ENCODE data around the gene METTL24.

METTL24 gene

DNA sequence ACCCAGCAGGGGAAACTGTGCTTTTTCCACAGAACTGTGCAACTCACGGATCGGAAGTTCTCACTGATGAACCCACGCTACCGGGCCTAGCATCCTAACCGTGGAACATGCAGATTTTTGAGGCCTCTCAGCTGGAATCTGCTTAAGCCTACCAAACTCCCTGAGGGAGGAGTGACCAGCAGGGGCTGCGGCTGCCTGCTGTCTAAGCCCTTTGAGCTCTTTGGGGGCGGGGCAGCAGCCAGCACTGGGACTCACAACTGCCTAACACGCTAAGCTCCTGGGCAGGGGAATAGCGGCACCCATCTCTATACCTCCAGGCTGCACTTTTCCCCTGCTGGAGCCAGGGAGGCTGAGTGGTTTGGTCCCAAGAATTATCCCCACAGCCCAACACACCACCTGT lies 20.4 kb upstream of the METTL24 start:
- Histone ChIP-seq H3K79me2 (ENCODE audit: insufficient read depth, low read length) (no peaks in the 10 kb centered on the region), H3K36me3 (ENCODE audit: insufficient read depth, low read length) (no peaks in the 10 kb centered on the region)

DNA sequence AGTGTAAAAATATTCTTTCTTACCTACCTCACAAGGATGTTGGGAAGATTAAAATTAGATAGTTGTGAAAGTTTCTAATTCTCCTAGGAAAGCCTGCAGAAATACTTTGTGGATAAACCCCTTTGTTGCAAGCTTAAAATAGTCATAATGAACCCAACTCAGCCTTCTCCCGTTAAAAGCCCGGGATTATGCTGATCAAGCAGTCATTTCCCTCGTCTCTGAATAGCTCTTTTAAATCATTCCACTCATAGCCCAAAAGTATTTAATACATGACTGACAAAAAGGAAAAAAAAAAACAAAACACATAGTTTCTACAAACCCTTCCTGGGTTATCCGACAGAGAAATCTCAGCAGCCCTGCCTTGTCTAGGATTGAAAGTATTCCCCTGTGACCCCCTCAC lies 10.9 kb upstream of the METTL24 start:
- Histone ChIP-seq H3K4me2 (ENCODE audit: low read length) (no peak overlapping the region), H4K20me1 (ENCODE audit: insufficient read depth, low read length) (no peaks in the 10 kb centered on the region)

More for the DNA sequence above, 20.4 kb upstream of the METTL24 start:
- no peak overlapping the region for H3K4me2 ChIP-seq (ENCODE audit: low read length)
- H3K4me3 ChIP-seq (ENCODE audit: low read depth, low read length, poor library complexity, severe bottlenecking): no peak overlapping the region
- no peaks in the 10 kb centered on the region for H3K9me3 ChIP-seq (ENCODE audit: low read length)
- TF ChIP-seq EZH2 (IDR thresholded peaks at IDR 0.05; ENCODE audit: borderline replicate concordance, low read length): no peak
- TF ChIP-seq, protein P1, sequence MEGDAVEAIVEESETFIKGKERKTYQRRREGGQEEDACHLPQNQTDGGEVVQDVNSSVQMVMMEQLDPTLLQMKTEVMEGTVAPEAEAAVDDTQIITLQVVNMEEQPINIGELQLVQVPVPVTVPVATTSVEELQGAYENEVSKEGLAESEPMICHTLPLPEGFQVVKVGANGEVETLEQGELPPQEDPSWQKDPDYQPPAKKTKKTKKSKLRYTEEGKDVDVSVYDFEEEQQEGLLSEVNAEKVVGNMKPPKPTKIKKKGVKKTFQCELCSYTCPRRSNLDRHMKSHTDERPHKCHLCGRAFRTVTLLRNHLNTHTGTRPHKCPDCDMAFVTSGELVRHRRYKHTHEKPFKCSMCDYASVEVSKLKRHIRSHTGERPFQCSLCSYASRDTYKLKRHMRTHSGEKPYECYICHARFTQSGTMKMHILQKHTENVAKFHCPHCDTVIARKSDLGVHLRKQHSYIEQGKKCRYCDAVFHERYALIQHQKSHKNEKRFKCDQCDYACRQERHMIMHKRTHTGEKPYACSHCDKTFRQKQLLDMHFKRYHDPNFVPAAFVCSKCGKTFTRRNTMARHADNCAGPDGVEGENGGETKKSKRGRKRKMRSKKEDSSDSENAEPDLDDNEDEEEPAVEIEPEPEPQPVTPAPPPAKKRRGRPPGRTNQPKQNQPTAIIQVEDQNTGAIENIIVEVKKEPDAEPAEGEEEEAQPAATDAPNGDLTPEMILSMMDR (IDR thresholded peaks at IDR 0.05; ENCODE audit: low read length): no peak
- no peaks in the 10 kb centered on the region for H4K20me1 ChIP-seq (ENCODE audit: insufficient read depth, low read length)
- no peaks in the 10 kb centered on the region for H3K4me1 ChIP-seq (ENCODE audit: insufficient read depth, low read length, severe bottlenecking)
- no peak overlapping the region for H3K27ac ChIP-seq (ENCODE audit: low read depth, low read length, poor library complexity, severe bottlenecking)
- H2AFZ ChIP-seq (ENCODE audit: low read length): no peak overlapping the region
- H3K9ac ChIP-seq (ENCODE audit: low read length): no peak overlapping the region
- no peaks in the 10 kb centered on the region for H3F3A ChIP-seq (ENCODE audit: insufficient read depth, low read length)
- H3K9me2 ChIP-seq (ENCODE audit: low read depth, low read length): no peaks in the 10 kb centered on the region
- no peaks in the 10 kb centered on the region for H3K27me3 ChIP-seq (ENCODE audit: insufficient read depth, low read length)

DNA sequence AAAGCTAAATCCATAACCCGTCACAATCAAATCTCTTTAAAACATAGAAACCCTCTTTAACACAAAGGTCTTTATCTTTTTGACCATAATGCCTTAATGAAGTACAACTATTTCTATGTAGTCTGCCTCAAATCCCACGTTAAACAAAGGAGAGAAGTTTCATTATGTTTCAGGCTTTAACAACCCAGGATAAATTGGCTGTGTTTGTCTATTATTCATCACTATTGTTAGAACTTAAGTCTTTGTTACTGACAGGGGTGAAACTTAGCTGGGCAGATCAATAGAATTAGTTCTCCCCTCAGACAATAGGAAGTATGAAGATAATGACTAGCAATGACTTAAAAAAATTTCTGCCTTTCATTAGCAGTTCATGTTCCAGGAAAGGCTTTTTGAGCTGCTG lies 10.1 kb upstream of the METTL24 start:
- H3K9me2 ChIP-seq (ENCODE audit: low read depth, low read length): no peaks in the 10 kb centered on the region
- no peaks in the 10 kb centered on the region for H3K36me3 ChIP-seq (ENCODE audit: insufficient read depth, low read length)
- H3K27ac ChIP-seq (ENCODE audit: low read depth, low read length, poor library complexity, severe bottlenecking): no peak overlapping the region
- H3K4me3 ChIP-seq (ENCODE audit: low read depth, low read length, poor library complexity, severe bottlenecking): no peak overlapping the region
- TF ChIP-seq, protein P1 (IDR thresholded peaks at IDR 0.05; ENCODE audit: low read length): no peak
- no peak for TF ChIP-seq EZH2 (IDR thresholded peaks at IDR 0.05; ENCODE audit: borderline replicate concordance, low read length)
- no peaks in the 10 kb centered on the region for H3K27me3 ChIP-seq (ENCODE audit: insufficient read depth, low read length)
- H3K4me2 ChIP-seq (ENCODE audit: low read length): no peak overlapping the region
- H3K4me1 ChIP-seq (ENCODE audit: insufficient read depth, low read length, severe bottlenecking): no peaks in the 10 kb centered on the region
- no peaks in the 10 kb centered on the region for H3K9me3 ChIP-seq (ENCODE audit: low read length)
- no peak overlapping the region for H2AFZ ChIP-seq (ENCODE audit: low read length)
- no peaks in the 10 kb centered on the region for H3F3A ChIP-seq (ENCODE audit: insufficient read depth, low read length)
- no peaks in the 10 kb centered on the region for H3K79me2 ChIP-seq (ENCODE audit: insufficient read depth, low read length)
- no peak overlapping the region for H3K9ac ChIP-seq (ENCODE audit: low read length)
- no peaks in the 10 kb centered on the region for H4K20me1 ChIP-seq (ENCODE audit: insufficient read depth, low read length)

More for the DNA sequence above, 10.9 kb upstream of the METTL24 start:
- H3K9me2 ChIP-seq (ENCODE audit: low read depth, low read length): no peaks in the 10 kb centered on the region
- TF ChIP-seq, protein P1 (IDR thresholded peaks at IDR 0.05; ENCODE audit: low read length): no peak
- no peak for TF ChIP-seq EZH2 (IDR thresholded peaks at IDR 0.05; ENCODE audit: borderline replicate concordance, low read length)
- no peak overlapping the region for H3K27ac ChIP-seq (ENCODE audit: low read depth, low read length, poor library complexity, severe bottlenecking)
- H3K79me2 ChIP-seq (ENCODE audit: insufficient read depth, low read length): no peaks in the 10 kb centered on the region
- H3K36me3 ChIP-seq (ENCODE audit: insufficient read depth, low read length): no peaks in the 10 kb centered on the region
- H3K4me3 ChIP-seq (ENCODE audit: low read depth, low read length, poor library complexity, severe bottlenecking): no peak overlapping the region
- H3F3A ChIP-seq (ENCODE audit: insufficient read depth, low read length): no peaks in the 10 kb centered on the region
- no peaks in the 10 kb centered on the region for H3K4me1 ChIP-seq (ENCODE audit: insufficient read depth, low read length, severe bottlenecking)
- H3K9ac ChIP-seq (ENCODE audit: low read length): no peak overlapping the region
- H3K9me3 ChIP-seq (ENCODE audit: low read length): no peaks in the 10 kb centered on the region
- no peaks in the 10 kb centered on the region for H3K27me3 ChIP-seq (ENCODE audit: insufficient read depth, low read length)
- H2AFZ ChIP-seq (ENCODE audit: low read length): no peak overlapping the region
